Measurements from ENCODE around the gene TMEM181. TPM values are rescaled to one million over a fixed set of nuclear protein-coding genes. Genes with fewer than 3 reads are reported as not detected.
A peak's percentile ranks its signal among the peaks of the same experiment; 100 is the strongest.

Gene TMEM181
- total RNA-seq, 3 donors from 2014 or later, result 17.0 to 29.3 (median 28.5) TPM

DNA sequence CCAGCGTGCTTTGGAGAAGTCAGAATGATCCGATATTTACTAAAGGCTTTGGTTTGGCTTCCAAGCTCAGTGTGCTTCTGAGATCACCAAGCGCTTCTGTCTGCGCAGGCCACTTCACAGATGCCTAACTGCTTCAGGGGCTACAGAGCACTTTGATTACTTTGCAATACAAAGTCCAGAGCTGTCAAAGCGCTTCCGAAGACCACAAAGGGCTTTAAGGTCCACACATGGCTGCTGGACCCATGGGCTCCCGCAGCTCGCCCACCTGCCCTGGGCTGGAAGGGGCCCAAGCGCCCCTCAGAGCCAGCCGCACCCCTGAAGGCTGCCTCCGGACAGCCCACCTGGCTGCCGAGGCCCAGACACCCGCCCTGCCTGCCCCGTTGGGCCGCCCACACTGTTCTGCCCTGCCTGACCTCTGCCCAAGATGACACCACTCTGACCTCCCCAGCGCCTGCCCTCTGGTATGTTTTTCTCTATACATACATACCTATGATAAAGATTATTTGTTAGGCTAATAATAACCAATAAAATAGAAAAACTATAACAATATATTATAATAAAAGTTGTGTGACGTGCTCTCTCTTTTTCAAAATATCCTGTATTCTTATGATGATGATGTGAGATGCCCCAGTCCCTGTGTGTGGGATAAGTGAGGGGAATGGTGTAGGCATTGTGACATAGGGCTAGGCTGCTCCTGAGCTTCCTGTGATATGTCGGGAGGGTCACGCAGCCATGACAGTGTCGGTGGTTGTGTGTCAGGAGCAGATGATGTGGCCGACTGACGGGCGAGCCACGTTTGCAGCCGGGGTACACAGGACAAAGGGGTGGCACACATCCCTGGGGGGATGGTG is 62.0 kb downstream of the TMEM181 start:
- Histone ChIP-seq H3K4me3 (no peak overlapping the region), H3K27ac (no peak overlapping the region), H3K4me1 (no peaks in the 10 kb centered on the region), H3K36me3 (no peaks in the 10 kb centered on the region), H3K9me3 (no peaks in the 10 kb centered on the region), H3K27me3 (no peaks in the 10 kb centered on the region)
- TF ChIP-seq POLR2A (IDR thresholded peaks at IDR 0.05) (no peak), POLR2AphosphoS5 (IDR thresholded peaks at IDR 0.05) (no peak)
- TF ChIP-seq, protein P1, sequence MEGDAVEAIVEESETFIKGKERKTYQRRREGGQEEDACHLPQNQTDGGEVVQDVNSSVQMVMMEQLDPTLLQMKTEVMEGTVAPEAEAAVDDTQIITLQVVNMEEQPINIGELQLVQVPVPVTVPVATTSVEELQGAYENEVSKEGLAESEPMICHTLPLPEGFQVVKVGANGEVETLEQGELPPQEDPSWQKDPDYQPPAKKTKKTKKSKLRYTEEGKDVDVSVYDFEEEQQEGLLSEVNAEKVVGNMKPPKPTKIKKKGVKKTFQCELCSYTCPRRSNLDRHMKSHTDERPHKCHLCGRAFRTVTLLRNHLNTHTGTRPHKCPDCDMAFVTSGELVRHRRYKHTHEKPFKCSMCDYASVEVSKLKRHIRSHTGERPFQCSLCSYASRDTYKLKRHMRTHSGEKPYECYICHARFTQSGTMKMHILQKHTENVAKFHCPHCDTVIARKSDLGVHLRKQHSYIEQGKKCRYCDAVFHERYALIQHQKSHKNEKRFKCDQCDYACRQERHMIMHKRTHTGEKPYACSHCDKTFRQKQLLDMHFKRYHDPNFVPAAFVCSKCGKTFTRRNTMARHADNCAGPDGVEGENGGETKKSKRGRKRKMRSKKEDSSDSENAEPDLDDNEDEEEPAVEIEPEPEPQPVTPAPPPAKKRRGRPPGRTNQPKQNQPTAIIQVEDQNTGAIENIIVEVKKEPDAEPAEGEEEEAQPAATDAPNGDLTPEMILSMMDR (IDR thresholded peaks at IDR 0.05), result no peak
- DNase-seq (ENCODE audit: low spot score in 2 of 2), result no peak
- intact Hi-C loops (cut with DNase I; ENCODE audit: low total_unique reads), result no loop called here

DNA sequence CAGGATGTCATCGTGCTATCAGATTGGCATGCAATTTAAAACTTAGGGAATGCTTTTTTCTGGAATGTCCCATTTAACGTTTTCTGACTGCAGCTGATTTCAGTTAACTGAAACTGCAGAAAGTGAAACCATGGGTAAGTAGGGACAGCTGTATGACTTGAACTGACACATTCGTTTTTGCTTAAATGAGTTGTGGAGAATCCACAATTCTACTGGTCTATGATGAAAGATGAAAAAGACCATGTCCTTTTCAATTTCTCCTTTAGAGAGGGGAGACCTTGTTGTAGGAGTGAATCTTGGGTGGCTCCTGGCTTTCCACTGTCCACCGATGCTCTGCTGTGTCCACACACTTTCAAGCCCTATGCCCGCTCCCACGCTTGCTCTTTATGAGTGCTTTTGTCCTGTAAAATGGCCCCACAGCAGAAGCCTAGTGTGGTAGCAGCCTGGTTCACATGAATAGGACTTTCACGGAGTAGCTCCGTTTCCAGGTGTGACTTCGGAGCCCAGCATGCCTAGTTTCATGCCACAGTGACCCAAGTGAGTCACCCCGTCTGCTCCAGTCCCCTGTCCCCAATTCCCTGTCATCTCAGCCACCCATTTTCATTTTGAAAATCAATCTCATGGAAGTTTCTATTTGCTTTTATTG is 62.8 kb downstream of the TMEM181 start:
- H3K4me1 ChIP-seq, result no peaks in the 10 kb centered on the region
- no peaks in the 10 kb centered on the region for H3K27me3 ChIP-seq
- TF ChIP-seq POLR2A (IDR thresholded peaks at IDR 0.05), result no peak
- TF ChIP-seq, protein P1 (IDR thresholded peaks at IDR 0.05), result no peak
- no peak for TF ChIP-seq POLR2AphosphoS5 (IDR thresholded peaks at IDR 0.05)
- no peak overlapping the region for H3K4me3 ChIP-seq
- intact Hi-C loops (cut with DNase I; ENCODE audit: low total_unique reads), result no loop called here
- DNase-seq (ENCODE audit: low spot score in 2 of 2), result no peak
- no peaks in the 10 kb centered on the region for H3K9me3 ChIP-seq
- no peaks in the 10 kb centered on the region for H3K36me3 ChIP-seq
- no peak overlapping the region for H3K27ac ChIP-seq

DNA sequence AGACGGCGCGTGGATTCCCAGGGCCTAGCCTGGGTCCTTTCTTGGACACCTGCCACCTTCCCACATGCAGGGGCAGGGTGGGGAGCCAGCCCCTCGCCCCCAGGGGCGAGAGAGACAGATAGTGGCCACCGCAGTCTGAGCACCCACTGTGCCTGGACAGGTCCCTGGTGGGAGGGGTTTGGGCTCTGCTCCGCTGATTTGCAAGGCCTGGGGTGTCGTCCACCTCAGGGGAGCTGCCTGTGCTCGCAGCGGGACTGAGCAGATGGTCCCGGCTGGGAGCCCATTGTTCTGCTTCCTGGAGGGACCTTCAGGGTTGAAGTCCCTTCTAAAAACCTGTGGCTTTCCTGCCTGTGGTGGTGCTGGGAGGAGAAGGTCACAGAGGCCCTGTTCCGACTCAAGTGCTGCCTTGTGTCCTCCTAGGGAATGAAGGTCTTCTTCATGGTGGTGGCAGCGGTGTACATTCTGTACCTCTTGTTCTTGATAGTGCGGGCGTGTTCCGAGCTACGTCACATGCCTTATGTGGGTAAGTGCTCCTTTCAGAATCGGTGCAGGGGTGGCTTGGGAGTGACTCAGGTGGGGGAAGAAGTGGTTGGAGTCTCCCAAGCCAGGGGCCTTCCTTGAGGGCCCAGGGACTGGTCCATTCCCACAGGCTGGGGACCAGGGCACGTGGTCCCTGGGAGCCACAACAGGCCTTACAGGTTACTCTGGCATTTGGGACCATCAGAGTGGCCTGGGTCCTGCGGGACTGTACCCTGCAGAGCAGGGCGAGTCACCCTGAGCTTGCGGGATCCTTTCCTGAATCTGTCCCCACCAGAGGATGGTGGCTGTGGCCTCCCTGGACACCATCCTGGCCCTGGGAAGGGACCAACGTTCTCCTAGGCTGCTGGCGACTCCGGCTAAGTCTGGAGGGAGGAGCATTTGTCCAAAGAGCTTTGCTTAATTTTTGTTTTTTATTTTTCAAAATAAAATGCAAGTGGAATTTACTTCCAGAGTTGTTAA is 65.1 kb downstream of the TMEM181 start:
- H3K27me3 ChIP-seq, result no peaks in the 10 kb centered on the region
- H3K36me3 ChIP-seq, result no peaks in the 10 kb centered on the region
- no peaks in the 10 kb centered on the region for H3K4me1 ChIP-seq
- no peaks in the 10 kb centered on the region for H3K9me3 ChIP-seq
- DNase-seq (ENCODE audit: low spot score in 2 of 2), result no peak
- no peak overlapping the region for H3K27ac ChIP-seq
- TF ChIP-seq POLR2AphosphoS5 (IDR thresholded peaks at IDR 0.05) (no peak), POLR2A (IDR thresholded peaks at IDR 0.05) (no peak)
- TF ChIP-seq, protein P1 (IDR thresholded peaks at IDR 0.05), result no peak
- intact Hi-C loops (cut with DNase I; ENCODE audit: low total_unique reads), result no loop called here
- no peak overlapping the region for H3K4me3 ChIP-seq

DNA sequence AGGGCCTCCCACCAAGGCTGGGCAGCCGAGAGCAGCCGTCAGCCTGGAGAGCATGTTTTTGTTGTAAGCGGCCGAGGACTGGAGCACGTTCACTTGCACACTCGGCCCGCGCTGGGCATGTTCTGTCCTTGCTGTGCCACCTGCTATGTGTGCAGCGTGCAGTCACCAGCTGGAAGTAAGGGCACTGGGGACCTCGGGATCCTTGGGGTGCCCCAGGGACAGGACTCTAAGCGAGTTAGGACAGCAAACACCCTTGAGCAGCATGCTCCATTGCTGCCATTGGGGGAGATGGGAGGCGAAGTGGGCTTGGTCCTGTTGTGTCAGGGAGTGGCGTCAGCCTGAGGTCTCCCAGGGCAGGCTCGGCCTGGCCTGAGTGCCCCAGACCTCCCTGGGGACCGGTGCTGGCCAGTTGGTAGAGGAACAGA is 66.0 kb downstream of the TMEM181 start:
- Histone ChIP-seq H3K4me1 (no peaks in the 10 kb centered on the region), H3K36me3 (no peaks in the 10 kb centered on the region), H3K4me3 (no peak overlapping the region), H3K27ac (no peak overlapping the region), H3K27me3 (no peaks in the 10 kb centered on the region), H3K9me3 (no peaks in the 10 kb centered on the region)
- no peak for DNase-seq (ENCODE audit: low spot score in 2 of 2)
- intact Hi-C loops (cut with DNase I; ENCODE audit: low total_unique reads), result no loop called here
- TF ChIP-seq POLR2A (IDR thresholded peaks at IDR 0.05) (no peak), POLR2AphosphoS5 (IDR thresholded peaks at IDR 0.05) (peak in 1 of 3 donors; percentile 11)
- TF ChIP-seq, protein P1 (IDR thresholded peaks at IDR 0.05), result no peak

Data from breast epithelium (tissue), 4 donors.